ENCODE results near the gene SPRING1.

- TF ChIP-seq CTCF (IDR thresholded peaks at IDR 0.05) = no peak
- no peak for TF ChIP-seq POLR2A (IDR thresholded peaks at IDR 0.05)
These were observed 39.8 kb downstream of the SPRING1 start for GRCh38 chr12:116698116-116698515.
